HG03280 (cell line): ENCODE data around the gene STAP2.
"Not testable (repeated sequence)": the region's sequence is repeated elsewhere in the genome, so short reads cannot be mapped to it uniquely, and the experiment has no call there.

Experiments
- ATAC-seq: cut with Tn5 transposase; IDR thresholded peaks from one replicate; pipeline ENCODE4 v1.9.1; 2021; ENCODE audit warnings: mild to moderate bottlenecking, moderate library complexity; ENCODE audit not compliant: unreplicated experiment

Gene STAP2

GRCh38 chr19:4278010-4278409 is 60.6 kb downstream of the STAP2 start:
- ATAC-seq = no peak

DNA sequence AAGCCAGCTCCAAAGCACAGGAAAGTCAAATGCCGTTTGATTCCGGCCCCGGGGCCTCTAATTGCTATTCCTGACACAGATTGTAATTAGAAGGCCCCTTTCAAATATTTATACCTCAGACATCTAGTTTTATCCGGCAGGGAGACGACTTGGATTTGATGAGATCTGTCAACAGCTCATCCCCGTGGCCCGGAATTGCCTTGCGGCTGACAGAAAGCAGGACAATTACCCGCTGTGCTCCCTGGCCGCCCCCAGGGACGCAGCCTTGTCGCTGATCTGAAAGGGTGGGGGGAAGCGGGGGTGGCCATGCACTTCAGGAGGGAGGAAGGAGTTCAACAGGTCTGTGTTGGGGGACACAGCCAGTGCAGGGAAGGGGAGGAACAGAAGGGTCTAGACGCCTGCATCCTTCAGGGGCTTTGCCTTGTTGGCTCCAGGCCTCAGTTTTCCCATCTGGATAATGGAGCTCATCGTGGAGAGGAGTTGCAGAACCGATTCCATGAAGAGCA is 61.4 kb downstream of the STAP2 start:
- ATAC-seq = no peak

DNA sequence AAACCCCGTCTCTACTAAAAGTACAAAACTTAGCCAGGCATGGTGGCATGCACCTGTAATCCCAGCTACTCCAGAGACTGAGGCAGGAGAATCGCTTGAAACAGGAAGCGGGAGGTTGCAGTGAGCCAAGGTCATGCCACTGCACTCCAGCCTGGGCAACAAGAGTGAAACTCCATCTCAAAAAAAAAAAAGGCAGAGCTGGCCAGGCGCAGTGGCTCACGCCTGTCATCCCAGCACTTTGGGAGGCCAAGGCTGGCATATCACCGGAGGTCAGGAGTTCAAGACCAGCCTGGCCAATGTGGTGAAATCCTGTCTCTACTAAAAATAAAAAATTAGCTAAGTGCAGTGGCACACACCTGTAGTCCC is 64.3 kb downstream of the STAP2 start:
- ATAC-seq = not testable (repeated sequence)
